ENCODE measurements around the gene TIAM1.

The TIAM1 gene

DNA sequence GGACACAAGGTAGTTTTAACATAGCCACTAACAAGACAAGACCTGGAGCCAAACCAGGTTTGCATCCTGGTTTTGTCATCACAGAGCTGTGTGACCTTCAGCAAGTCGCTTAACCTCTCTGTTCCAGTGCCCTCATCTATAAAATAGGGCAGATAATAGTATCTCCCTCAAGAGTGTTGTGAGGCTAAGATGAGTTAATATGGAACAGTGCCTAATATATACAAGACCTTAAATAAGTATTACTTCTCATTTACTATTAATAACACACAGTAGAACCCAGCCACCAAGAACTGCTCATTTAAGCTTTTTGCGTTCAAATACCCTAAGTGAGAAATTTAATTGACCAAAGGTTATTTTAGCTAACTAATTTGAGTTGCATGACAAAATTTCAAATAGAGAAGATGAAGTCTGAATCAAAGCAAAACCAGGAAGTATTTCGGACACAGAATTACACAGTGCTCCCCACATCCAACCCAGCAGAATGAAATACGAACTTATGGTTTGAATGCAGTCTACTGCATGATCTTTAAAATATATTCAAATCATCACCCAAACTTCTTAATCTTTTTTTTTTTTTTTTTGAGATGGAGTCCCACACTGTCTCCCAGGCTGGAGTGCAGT lies 181.9 kb downstream of the TIAM1 start:
- DNase-seq: no peak

DNA sequence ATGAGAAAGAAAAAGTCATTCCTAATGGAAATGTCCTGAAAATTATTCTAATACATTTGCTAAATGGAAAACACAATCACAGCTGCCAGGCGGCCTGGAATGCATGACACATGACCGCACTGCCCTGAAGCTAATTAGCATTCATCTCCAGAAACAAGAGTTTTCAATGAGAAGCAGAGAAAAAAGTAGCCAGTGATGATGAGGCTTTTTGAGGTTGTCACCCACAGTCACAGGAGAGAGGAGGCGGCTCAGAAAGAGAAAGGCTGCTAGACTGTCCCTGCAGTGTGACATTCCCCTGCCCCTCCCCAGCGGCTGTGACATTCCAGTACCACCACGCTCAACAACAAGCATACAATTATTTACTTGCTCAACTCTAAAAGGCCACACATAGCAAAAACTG lies 182.9 kb downstream of the TIAM1 start:
- no peak for DNase-seq

DNA sequence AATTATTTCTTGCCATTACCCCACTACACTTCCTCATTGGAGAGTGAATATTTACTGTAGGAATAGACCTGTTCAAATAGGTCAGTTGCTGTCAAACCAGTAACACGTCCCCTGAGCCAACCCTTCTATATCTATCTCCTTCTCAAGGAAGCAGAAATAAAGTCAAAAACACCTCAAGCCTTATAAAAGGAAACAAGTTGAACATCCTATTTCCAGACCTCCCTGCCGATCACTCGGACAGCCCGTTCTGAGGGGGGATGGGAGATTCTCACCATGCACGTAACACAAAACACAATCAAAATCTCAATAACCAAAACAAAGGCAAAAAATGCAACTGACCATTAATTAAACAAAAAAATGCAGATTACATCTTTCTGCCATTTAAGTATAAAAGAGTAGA lies 184.3 kb downstream of the TIAM1 start:
- DNase-seq: no peak

DNA sequence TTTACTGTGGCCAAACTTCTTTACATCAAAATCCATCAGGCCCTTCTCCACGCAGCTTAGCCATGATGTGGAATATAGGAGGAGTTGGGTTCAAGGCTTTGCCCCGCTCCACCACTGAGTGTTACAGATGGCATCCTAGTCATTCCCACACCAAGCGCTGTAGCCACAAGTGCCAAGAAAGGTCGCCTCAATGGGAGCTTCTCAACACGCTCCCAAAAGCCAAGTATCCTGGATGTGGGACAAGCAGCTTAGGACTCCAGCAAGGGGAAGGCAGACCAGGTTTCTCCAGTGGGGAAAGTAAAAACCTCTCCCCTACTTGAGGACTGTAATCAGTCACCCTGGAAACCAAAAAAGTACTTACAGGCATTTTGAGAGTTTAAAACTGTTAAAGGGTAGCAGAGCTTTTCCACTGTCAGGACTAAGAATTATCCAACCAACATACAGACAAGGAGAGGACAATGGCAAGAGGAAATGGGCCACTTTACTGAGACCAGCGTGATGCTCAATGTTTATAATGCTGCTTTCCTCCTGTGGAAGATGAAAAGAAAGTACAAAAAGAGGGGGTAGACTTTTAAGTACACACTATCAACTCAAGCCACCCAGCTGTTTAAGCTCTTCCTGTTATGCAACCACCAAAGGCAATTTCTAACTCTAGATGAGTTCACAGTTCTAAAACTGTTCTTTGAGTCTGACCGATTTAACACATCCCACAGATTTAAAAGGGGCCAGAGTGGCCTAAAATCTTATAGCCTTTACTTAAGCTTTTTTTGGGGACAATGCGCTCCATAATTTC lies 185.1 kb downstream of the TIAM1 start:
- DNase-seq: no peak

DNA sequence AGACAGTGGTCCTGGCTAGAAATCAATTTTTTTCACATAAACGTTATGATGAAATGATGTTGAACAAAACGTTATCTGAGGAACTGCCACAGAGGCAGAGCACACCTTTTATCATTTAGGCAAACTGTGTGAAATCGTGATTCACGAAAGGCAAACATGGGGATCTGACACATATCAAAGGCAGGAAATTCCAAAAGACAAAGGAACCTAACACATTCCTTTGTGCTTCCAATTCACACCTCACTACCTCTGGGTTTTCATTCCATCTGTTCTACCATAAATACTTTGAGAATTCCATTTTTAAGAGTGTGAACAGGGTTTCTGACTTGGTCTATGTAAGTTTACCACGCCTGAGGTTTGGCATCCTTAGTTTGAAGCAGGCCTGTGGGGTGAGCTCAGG lies 186.3 kb downstream of the TIAM1 start:
- DNase-seq: no peak

DNA sequence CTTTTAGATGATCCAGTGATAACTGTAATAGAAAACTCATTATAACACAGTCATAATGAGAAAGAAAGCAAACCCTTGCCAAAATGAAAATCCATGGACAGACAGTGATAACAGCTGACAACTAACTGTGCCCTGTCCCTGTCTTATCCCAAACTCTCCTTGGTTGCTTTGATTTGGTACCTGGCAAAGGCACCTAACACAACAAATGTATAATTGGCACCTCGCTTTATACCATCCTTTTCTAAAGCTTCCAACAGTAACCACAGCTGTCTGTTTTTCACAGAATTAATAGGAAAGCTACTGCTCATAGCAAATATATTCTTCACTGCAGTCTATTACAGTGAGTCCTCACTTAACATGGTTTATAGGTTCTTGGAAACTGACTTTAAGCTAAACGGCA lies 187.4 kb downstream of the TIAM1 start:
- no peak for DNase-seq

DNA sequence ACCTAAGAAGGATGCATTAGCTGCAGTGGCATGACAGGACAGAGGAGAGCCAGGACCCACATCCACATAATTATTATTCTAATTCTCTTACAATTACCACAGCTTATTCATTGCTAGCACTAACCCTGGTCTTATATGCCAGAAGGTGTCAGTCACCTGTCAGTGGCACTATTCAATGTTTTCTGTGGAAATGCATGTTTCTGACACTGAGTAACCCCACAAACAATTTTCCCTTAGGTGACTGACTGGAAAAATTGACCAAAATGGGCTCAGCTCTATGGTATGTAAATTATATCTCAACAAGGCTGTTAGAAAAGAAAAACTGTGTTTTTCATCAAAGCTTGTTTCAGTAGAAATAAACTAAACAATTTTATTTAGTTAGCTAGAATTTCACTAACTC lies 187.9 kb downstream of the TIAM1 start:
- DNase-seq: no peak

DNA sequence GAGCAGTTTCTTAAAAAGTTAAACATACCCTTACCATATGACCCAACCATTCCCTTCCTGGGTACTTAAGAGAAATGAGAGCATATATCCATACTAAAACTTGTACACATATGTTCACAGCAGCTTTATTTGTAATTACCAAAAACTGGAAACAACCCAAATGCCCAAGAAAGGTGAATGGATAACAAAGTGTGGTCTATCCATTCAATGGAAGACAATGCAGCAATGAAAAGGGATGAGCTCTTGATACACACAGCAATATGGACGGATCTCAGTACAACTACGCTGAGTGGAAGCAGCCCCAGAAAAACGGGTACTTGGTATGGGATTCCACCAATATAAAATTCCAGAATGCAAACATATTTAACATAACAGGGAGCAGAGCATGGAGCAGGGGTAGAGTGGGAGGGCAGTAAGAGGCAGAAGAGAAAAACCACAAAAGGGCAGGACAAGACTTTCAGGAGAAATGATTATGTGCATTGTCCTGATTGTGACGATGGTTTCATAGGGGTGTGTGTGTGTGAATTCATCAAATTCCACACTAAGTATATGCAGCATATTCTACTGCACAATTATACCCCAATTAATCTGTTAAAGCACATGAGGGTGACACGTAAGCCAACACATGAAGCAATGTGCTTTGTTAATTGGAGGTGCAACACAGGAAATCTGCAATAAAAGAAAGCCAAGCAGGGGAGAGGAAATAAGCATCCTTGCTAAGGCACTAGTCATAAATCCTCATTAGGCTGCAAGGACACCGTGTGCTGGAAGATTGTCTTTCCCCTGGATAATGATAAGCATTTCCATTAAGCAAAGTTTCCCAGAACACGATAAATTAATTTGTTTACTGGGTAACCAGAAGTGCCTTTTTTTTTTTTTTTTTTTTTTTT lies 192.7 kb downstream of the TIAM1 start:
- DNase-seq: no peak

DNA sequence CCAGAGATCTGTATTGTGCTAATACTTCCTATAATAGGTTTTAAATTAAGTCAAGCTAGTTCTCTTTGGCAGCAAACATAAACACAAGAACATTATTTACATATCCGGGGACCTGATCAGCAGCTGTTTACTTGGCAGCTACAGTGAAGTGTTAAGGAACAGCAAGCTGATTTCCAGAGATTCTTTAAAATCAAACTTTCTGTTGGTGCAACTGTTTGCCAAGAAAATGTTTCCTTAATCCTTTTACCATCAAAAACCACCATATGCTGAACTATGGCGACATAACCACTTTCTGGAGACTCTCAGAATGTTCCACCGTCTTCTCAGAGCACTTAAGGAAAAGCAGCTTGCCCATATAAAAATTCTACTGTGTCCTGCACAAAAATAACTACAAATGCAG lies 198.8 kb downstream of the TIAM1 start:
- no peak for DNase-seq

DNA sequence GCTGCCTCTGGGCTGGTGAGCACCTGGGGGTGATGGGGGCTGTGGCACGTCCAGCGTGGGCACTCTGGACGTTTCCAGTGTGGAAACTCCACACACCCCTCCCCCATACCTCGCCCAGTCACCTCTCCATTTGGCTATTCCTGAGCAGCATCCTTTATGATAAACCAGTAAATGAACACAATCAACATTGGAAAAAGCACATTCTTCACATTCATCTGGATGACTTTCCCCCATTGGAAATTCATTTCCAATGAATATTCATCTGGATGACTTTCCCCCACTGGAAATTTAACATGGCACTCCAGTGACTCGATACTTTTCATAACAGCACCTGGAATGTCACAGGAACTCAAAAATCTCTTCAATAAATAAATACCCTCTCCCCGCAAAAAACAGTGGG lies 201.0 kb downstream of the TIAM1 start:
- DNase-seq: no peak

DNA sequence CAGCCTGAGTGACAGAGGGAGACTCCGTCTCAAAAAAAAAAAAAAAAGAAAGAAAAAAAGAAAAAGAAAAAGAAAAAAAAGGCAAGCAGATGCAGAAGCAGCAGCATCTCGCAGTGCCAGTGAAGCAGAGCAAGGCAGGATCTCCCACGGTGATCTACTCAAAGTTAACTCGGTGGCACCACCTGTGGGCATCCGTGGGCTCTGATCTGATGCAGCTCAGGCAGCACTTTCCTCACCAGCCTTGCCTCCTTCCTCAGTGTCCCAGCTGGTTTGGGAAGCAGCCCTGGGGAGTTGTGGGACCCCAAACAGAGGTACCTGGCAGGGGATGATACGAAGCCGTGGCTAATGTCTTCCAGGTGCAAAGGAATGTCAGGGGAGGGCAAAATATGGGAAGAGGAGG lies 201.5 kb downstream of the TIAM1 start:
- no peak for DNase-seq

DNA sequence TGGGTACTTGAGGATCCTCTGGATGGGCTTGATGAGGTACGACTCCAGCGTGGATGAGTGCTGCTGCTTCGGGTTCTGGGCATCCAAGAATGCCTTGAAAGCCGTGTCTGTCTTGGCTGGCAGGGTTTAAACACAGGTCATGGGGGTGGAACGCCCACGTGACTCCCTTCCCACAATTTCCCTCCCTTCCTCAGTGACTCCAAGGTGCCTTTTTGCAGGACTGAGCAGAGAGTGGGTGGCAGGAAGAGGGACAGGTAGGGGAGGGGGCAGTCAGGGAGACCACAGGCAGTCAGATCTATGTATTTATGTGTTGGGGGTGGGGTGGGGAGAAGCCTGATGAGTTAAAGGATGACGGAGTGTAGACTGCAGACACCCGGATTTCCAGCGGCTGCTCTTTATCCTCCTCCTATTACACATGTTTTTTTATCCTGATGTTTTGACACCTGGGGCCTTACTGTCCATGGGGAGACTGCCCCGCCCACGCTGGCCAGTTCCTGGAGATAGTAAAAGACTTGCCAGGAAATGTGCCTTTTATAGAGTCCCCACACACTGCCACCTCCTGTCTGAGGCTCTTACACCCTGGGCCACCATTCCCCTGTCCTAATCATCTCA lies 202.6 kb downstream of the TIAM1 start:
- DNase-seq: no peak

DNA sequence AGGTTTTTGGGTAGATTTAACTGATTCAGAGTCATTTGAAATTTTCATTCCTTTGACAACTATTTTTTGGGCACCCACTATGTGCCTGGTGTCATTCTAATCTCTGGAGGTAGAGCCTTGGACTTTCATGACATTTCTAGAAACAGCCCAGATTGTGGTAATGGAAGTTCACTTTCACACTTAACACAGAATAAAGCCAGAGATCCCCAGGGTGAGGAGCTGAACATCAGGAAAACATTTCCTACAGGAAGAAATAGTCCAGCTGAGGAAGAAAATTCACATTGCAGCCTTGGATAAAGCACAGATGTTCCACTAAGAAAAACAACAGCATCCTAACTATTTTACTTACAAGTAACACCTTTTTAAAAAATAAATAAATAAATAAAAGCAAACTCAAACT lies 203.4 kb downstream of the TIAM1 start:
- DNase-seq: no peak

DNA sequence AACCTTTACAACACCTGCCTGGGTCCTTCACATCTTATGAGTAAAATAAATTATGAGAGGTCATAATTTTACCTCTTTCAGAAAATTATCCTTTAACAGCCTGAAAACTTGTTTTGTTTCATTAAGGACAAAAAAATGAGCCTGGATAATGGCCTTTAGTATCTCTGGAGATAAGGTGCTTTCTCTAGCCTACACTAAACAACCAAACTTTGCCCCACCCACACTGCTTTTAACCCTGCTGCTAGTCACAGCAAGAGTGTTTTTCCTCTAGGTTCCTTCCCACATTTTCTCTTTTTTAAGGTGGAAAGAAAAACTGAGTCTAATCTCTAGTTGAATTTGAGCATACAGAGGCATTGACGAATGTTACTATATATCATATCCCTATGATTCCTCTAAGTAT lies 204.0 kb downstream of the TIAM1 start:
- DNase-seq: no peak

DNA sequence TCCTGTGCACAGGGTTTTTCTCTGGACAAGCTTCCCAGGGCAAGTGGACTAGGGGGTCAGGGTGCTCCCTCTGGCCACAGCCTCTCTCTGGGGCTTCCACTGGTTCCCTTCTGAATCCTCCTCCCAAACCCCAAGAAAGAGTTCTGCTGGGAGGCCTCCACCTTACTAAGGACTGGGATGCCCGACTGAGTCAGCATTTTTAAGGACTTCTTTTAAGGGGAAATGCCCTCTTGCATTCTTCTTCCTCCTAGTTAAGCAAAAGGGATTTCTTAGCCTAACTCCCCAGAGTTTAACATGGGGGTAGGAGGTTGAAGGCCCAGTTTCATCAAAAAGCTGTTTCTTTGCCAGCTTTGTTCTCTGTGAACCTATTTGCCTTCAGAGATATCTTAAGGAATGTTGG lies 206.1 kb downstream of the TIAM1 start:
- no peak for DNase-seq

DNA sequence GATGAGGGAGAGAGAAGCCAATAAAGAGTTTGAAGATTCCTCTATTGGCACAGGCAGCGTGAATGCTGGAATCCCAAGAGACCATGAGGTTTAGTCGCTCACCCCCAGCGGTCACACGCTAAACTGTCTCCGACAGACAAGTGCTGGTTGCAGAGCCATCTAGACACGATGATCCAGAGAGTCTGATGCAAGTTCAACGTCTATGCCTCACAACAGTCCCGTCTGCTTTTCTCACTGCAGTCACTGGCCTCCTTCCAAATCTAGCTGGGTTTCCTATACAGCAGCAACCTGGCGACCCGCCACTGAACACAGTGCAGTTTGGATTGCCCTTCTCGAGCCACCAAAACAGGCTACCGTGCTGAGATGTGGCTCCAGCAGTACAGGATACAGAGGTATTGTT lies 207.2 kb downstream of the TIAM1 start:
- DNase-seq: no peak

DNA sequence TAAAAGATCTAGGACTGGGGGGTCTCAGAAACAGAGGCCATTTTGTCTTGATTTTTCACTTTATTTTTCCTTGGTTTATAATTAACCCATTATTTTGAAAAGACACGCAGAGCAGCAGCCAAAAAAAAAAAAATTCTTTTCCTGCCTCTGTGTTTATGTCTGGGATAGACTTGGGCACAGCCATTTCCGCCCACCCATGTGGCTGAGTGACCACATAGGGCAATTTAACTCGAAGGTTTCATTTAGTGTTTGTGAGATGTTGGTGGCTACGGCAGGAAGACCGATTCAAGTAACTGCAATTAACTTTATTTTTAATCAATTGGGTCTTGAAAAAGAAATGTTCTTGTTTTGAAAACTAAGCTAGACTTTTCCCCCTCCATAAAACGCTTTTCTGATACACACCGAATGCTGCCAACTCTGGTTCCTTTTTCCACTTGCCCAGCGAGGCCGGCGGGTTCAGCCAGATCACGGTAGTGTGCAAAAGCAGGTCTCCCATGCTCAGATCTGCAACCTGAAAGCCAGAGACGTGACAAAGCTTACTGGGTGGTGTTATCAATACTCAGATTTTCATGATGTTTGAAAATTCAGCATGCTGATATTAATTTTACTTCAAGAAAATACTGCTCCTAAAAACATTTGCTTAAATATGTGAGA lies 208.4 kb downstream of the TIAM1 start:
- no peak for DNase-seq

DNA sequence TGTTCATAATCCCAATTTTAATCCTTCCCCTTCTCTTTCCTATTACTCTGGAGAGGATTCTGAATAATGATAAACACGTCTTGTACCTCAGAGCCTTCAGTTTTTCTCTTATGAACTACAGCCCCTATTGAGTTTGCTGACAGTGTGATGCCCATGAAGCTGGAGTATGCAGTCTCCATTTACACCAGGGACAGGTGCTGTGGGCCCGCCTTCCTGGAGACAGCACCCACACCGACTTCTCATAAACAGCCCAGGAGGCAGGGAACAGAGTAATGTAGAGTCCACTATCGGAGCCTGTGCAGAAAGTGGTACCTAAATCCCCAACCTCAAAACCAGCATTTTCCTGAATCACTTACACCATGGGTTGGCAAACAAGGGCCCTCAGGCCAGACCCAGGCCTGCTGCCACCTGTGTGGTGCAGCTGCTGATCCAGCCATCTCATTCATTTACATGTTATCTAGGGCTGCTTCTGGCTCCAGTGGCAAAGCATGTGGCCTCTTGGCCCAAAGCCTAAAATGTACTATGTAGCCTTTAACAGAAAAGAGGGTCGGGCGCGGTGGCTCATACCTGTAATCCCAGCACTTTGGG lies 210.7 kb downstream of the TIAM1 start:
- no peak for DNase-seq

DNA sequence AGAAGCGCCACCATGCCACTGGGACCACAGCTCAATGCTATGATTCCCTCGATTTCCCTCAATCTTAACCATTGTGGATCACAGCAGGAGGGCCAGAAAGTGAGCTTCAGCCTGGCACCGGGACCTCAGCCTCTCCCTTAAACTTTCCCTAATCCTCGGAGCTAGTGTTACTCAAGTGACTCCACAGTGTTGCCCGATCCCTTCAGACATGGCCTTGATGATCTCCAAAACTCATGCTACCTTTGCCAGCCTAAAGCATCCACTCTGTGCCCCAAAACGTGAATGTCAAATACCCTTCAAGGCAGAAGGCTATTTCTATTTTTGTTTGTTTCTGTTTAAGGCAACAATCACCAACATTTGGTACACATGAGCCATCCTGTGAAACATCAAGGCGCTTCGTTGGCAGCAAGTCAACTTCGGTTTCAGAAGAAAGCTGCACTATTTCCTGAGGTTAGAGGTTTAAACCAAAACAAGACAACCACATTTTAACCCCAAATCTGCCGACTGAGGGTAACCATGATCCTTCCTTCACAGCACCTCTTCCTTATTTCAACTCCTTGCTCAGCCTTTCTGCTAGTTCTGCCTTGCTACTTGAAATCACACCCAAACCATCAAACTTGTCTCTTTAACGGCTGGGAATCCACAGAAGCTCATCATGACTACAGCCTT lies 211.4 kb downstream of the TIAM1 start:
- DNase-seq: no peak

DNA sequence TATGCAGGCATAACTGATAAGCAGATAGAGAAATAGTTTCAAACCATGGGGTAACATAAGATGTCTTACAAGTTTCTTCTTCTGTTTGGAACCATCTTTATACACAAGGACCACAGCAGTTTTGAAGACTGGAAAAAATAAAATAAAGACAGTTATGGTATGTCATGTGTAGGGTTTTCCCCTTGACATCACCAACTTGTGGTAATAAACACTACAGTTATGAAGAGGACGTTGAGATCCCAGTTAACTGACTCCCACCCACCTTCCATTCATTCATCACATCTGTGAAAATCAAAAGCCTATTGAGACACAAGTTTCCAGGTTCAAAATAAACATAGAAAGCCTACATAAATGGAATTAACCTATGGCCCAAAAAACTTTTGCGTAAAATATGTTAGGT lies 213.2 kb downstream of the TIAM1 start:
- no peak for DNase-seq

DNA sequence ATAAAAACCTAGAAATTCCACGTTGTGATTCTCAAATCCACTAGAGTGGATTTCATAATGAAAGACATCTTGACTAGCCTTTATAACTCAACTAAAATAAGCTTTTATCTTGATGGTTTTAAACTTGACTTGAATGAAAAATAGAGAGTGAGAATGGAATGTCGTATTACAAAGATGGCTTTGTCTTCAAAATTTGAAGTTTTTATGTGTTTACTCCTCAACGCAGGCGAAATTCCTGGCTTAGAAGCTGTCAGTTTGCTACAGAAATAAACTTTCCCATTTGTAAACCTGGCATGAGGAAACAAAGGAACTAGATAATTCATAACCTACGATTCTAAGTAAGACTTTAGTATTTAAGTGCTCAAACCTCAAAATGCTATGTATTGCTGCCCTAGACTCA lies 215.8 kb downstream of the TIAM1 start:
- DNase-seq: no peak

DNA sequence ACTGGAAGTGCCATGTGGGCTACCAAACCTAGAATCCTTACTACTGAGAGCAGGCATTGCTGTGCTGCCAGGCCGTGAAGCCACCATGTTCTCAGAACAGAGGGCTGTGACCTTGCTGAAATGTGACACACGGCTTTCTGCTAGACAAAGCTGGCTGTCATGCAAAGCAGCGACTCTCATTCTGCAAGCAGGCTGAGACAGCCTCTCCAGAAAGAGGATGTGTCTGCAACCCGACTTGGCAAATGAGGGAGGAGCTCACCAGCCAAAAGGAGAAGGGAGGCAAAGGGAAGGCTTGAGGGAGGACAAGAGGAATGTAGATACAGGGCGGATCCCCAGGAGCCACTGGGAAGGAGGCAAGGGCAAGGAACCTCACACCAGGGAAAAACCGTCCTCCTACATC lies 220.1 kb downstream of the TIAM1 start:
- no peak for DNase-seq

Measured in activated CD4-positive, CD25-positive, alpha-beta regulatory T cell treated with anti-CD3 and anti-CD28 coated beads, Interleukin-2, amount 50 U/mL, for 72 hours (primary cell).